Retinal pigment epithelial cell (primary cell): ENCODE results near the gene PKM.

Experiments used
- DNase-seq: peaks from one replicate; pipeline ENCODE4 v3.0.0-alpha.2; 2010; ENCODE audit warnings: low read depth
- H3K4me3 ChIP-seq: 2 replicates; pipeline ENCODE4 v1.5.1; 2011; ENCODE audit warnings: mild to moderate bottlenecking, low read length, control low read depth, moderate library complexity
- CTCF ChIP-seq: conservative IDR thresholded peaks from 2 replicates; pipeline ENCODE4 v1.5.1; 2011; ENCODE audit warnings: low read depth, low read length, control low read depth, inconsistent platforms

The PKM gene

GRCh38 chr15:72168808-72169190 lies 62.2 kb downstream of the PKM start:
- H3K4me3 ChIP-seq: no peak overlapping the region
- TF ChIP-seq CTCF: no peak
- DNase-seq: no peak

- DNase-seq: peak; percentile 41
- TF ChIP-seq CTCF: no peak
These were observed 62.7 kb downstream of the PKM start for GRCh38 chr15:72168131-72168807.

GRCh38 chr15:72167445-72167844 lies 63.5 kb downstream of the PKM start:
- no peak for TF ChIP-seq CTCF
- H3K4me3 ChIP-seq: no peak overlapping the region
- no peak for DNase-seq

More at GRCh38 chr15:72168131-72168807, 62.7 kb downstream of the PKM start:
- H3K4me3 ChIP-seq: no peak overlapping the region

GRCh38 chr15:72166716-72167417 lies 64.1 kb downstream of the PKM start:
- no peak for DNase-seq
- H3K4me3 ChIP-seq: no peak overlapping the region
- TF ChIP-seq CTCF: no peak

- TF ChIP-seq CTCF: no peak
- H3K4me3 ChIP-seq: no peak overlapping the region
- no peak for DNase-seq
These were observed 67.3 kb downstream of the PKM start for GRCh38 chr15:72163719-72164118.

- no peak for DNase-seq
- TF ChIP-seq CTCF: no peak
- H3K4me3 ChIP-seq: no peak overlapping the region
These were observed 68.4 kb downstream of the PKM start for GRCh38 chr15:72162569-72162968.
